Measurements from ENCODE around the gene MYBBP1A. TPM values are rescaled to one million over a fixed set of nuclear protein-coding genes. Genes with fewer than 3 reads are reported as not detected.

MYBBP1A gene
- polyA plus RNA-seq, 12 donors, result 22.4 to 77.3 (median 29.3) TPM; not detected in 1

DNA sequence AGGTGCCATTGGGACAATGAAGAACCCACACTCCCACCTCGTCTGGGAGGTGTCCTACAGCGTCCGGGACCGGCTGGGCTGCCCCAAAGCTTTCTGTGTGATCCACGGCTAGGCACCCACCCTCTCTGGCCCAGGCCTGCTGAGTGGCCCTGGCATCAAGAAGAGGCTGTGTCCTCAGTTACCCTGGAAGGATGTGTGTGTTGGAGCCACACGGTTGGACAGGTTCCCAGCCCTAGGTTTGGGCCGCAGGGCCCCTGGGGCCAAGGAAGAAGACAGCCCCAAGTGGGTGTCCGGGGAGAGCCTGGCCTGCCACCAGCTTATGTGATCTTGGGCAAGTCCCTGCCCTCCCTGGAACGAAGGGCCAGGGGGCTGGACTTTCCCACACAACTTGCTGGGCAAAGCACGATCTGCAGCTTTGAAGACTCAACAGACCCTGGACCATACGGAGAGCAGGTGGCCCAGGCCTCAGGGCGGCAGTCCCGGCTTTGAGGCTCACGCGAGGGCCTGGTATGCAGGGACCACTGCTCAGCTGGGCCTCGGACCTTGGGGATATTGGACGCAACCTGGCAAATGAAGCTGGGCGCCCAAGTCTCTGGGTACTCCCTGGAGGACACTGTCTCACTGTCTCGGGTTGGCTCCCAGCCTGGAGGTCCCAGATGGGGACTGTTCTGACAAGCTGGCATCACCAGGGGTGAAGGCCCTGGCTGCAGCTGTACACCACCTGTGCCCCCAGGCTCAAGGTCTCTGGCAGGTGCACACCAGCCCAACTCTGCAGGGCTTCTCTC lies 17.5 kb downstream of the MYBBP1A start:
- DNase-seq, result no peak

GRCh38 chr17:4536742-4537411 lies 18.3 kb downstream of the MYBBP1A start:
- no peak for DNase-seq

GRCh38 chr17:4536259-4536741 lies 18.9 kb downstream of the MYBBP1A start:
- DNase-seq, result no peak

GRCh38 chr17:4535667-4536258 lies 19.4 kb downstream of the MYBBP1A start:
- no peak for DNase-seq

GRCh38 chr17:4534928-4535666 lies 20.1 kb downstream of the MYBBP1A start:
- no peak for DNase-seq

- DNase-seq, result no peak
These were observed 20.7 kb downstream of the MYBBP1A start for GRCh38 chr17:4534515-4534914.

DNA sequence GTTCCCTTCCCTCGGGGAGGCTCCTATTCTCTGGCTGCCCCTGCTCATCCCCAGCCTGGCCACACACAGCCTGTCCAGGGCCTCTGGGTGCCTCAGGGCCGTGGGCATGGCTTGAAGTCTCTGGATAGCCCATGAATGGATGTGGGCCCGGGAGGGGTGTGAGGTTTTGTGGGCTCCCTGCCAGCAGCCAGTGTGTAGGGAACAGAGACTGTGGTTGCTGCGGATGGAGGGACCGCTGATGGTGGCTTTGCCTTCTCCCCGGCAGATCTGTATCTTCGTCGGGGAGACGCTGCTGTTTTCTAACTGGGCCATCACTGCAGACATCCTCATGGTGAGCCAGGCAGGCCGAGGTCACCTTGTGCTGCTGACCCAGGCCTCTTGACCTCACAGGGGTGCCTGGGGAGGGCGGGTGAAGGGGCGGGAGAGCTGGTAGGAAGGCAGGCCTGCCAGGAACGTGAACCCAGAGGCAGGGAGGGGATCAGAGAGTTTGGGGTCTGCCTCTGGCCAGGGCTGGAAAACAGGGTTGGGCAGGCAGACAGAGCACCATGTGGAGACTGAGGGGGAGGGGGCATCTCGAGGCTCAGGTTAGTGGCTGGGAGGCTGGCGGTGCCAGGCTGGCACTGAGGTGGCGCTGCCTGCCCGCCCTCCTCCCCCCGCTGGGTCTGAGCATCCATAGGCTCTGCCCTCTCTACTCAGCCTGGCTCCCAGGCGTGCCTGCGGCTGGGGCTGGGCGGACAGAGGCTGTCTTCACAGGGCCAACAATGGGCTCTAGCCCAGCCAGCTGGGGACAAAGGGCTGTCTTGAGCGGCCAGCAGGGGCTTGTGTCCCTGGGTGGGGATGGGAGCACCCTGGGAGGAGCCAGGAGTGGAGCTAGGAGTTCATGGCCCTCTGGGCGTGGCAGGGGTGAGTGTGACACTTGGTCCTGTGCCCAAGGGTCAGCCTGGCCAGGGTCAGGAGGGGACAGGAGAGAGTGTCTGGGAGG lies 21.4 kb downstream of the MYBBP1A start:
- no peak for DNase-seq

GRCh38 chr17:4532860-4533522 lies 22.2 kb downstream of the MYBBP1A start:
- DNase-seq, result no peak

DNA sequence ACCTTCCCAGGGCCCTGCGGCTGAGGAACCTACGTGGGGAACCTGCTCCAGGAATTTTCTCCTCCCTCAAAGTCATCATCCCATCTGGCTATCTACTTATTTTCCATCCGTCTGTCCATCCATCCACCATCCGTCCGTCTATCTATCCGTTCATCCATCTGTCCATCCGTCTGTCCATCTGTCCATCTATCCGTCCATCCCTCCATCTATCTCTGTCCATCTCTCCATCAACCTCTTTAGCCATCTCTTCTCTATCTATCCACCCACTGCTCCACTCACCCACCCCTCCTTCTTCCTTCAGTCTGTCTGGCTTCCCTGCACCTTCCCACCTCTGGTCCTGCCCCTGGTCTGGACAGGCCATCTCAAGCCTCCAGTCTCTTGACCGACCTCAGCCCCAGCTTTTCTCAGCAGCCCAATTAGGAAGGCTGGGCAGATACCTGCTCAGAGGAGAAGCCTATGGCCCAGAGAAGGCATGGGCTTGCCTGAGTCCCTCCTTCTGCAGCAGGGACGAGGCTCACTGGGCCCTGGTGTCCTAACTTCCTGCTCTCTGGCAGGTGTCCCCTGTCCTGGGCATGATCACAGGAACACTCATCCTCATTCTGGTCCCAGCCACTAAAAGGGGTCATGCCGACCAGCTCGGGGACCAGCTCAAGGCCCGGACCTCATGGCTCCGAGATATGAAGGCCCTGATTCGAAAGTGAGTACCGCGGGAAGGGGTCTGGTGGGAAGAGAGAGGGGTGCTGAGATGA lies 23.0 kb downstream of the MYBBP1A start:
- DNase-seq, result no peak

- DNase-seq, result no peak
These were observed 24.1 kb downstream of the MYBBP1A start for GRCh38 chr17:4530799-4531730.

- no peak for DNase-seq
These were observed 25.5 kb downstream of the MYBBP1A start for GRCh38 chr17:4529533-4530152.

DNA sequence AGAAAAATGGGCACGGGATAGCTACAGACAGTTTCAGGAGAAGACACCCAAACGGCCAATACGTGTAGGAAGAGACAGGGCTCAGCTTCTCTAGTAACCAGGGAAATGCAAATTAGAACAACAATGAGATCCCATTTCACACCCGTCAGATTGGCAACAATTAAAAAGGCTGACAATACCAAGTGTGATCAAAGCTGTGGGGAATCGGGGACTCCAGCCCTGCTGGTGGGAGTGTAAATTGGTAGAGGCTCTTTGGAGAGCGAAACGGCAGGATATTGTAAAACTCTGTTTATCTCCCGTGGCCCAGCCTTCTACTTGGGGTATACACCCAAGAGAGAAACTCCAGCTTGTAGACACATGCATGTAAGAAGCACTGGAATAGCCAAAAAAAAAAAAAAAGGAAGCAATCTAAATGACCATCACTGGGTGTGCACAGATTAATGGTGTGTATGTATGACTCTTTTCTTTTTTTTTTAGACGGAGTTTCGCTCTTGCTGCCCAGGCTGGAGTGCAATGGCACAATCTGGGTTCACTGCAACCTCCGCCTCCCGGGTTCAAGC lies 27.5 kb downstream of the MYBBP1A start:
- no peak for DNase-seq

- no peak for DNase-seq
These were observed 28.1 kb downstream of the MYBBP1A start for GRCh38 chr17:4527134-4527533.

- no peak for DNase-seq
These were observed 29.3 kb downstream of the MYBBP1A start for GRCh38 chr17:4525691-4526397.

- DNase-seq, result no peak
These were observed 31.2 kb downstream of the MYBBP1A start for GRCh38 chr17:4523946-4524345.

- DNase-seq, result no peak
These were observed 32.5 kb downstream of the MYBBP1A start for GRCh38 chr17:4522661-4523060.

Data from muscle of arm (tissue), 12 donors.